IMR-90 (cell line): ENCODE data around the gene FGA. TPM values are rescaled to one million over a fixed set of nuclear protein-coding genes. Genes with fewer than 3 reads are reported as not detected.

Source experiments
- ATAC-seq: fragments of 200-7000 bp; cut with Tn5 transposase; 2 replicates; pipeline ENCODE4 v1.9.1; 2020; ENCODE audit warnings: low read depth, mild to moderate bottlenecking, moderate library complexity
- BruUV-seq: library from RNA; stranded (reverse); fragments of 400-500 nt; replicated peaks from 2 replicates; lab custom pipeline; 2021; lab: Mats Ljungman, UMichigan
- CTCF ChIA-PET: fragments of 300-600 bp; formaldehyde crosslinking; extraction: SDS; loops from one replicate; lab custom pipeline; 2021; ENCODE audit warnings: antibody characterized with exemption; lab: Yijun Ruan, JAX
- POLR2A ChIA-PET: fragments of 300-600 bp; sonication (Branson Sonifier 250); formaldehyde crosslinking; loops from one replicate; lab custom pipeline; 2022; ENCODE audit warnings: antibody characterized with exemption; ENCODE audit not compliant: unreplicated experiment; lab: Charles Lee
- DNase-seq: peaks from one replicate; pipeline ENCODE4 v3.0.0; 2013
- H2AFZ ChIP-seq: replicated peaks from 2 replicates; pipeline ENCODE3; 2013; ENCODE audit warnings: low read length, mild to moderate bottlenecking; ENCODE audit not compliant: poor library complexity
- H2AK5ac ChIP-seq: 2 replicates; pipeline ENCODE4 v1.6.1; 2013; ENCODE audit warnings: low read depth, low read length, inconsistent platforms
- H2AK9ac ChIP-seq: replicated peaks from 2 replicates; pipeline ENCODE3; 2013; ENCODE audit warnings: mild to moderate bottlenecking, low read depth, low read length, moderate library complexity; ENCODE audit not compliant: poor library complexity
- H2BK120ac ChIP-seq: 2 replicates; pipeline ENCODE4 v1.6.1; 2013; ENCODE audit warnings: low read depth, low read length, inconsistent platforms
- H2BK15ac ChIP-seq: 3 replicates; pipeline ENCODE4 v1.6.1; 2013; ENCODE audit warnings: low read depth, low read length, inconsistent platforms
- H2BK20ac ChIP-seq: 2 replicates; pipeline ENCODE4 v1.6.1; 2013; ENCODE audit warnings: low read depth, mild to moderate bottlenecking, inconsistent platforms, low read length, moderate library complexity
- H2BK5ac ChIP-seq: 2 replicates; pipeline ENCODE4 v1.6.1; 2013; ENCODE audit warnings: mild to moderate bottlenecking, low read depth, low read length, inconsistent platforms; ENCODE audit not compliant: poor library complexity, severe bottlenecking
- H3K14ac ChIP-seq: replicated peaks from 2 replicates; pipeline ENCODE4 v1.6.1; 2013; ENCODE audit warnings: low read depth, low read length, inconsistent platforms
- H3K18ac ChIP-seq: 2 replicates; pipeline ENCODE4 v1.6.1; 2013; ENCODE audit warnings: low read depth, low read length, control low read depth
- H3K23ac ChIP-seq: 2 replicates; pipeline ENCODE4 v1.6.1; 2013; ENCODE audit warnings: low read depth, low read length, inconsistent platforms
- H3K27ac ChIP-seq: 2 replicates; pipeline ENCODE4 v1.5.1; 2013; ENCODE audit warnings: mild to moderate bottlenecking, control low read depth, low read length; ENCODE audit not compliant: insufficient read depth
- H3K27me3 ChIP-seq: 2 replicates; pipeline ENCODE4 v1.6.1; 2013; ENCODE audit warnings: low read length; ENCODE audit not compliant: control insufficient read depth, insufficient read depth
- H3K36me3 ChIP-seq: 2 replicates; pipeline ENCODE4 v1.6.1; 2013; ENCODE audit warnings: low read length, mixed read lengths; ENCODE audit not compliant: control insufficient read depth, insufficient read depth
- H3K4ac ChIP-seq: 2 replicates; pipeline ENCODE4 v1.6.1; 2013; ENCODE audit warnings: low read depth, low read length, inconsistent platforms
- H3K4me1 ChIP-seq: 2 replicates; pipeline ENCODE4 v1.6.1; 2013; ENCODE audit warnings: low read length, mixed read lengths; ENCODE audit not compliant: control insufficient read depth, insufficient read depth
- H3K4me2 ChIP-seq: 2 replicates; pipeline ENCODE4 v1.6.1; 2013; ENCODE audit warnings: low read depth, mild to moderate bottlenecking, control low read depth, low read length, moderate library complexity
- H3K4me3 ChIP-seq: 2 replicates; pipeline ENCODE4 v1.5.1; 2013; ENCODE audit warnings: low read depth, mild to moderate bottlenecking, control low read depth, low read length, moderate library complexity; ENCODE audit not compliant: insufficient read depth
- H3K56ac ChIP-seq: 2 replicates; pipeline ENCODE4 v1.6.1; 2013; ENCODE audit warnings: low read length, inconsistent platforms; ENCODE audit not compliant: insufficient read depth; ENCODE audit errors: extremely low read depth
- H3K79me1 ChIP-seq, 2 experiments: 2 replicates each; pipeline ENCODE4 v1.6.1; 2013; ENCODE audit warnings: low read length in 2 of 2, inconsistent platforms in 1 of 2, low read depth in 1 of 2
- H3K9ac ChIP-seq: 2 replicates; pipeline ENCODE4 v1.6.1; 2013; ENCODE audit warnings: low read depth, low read length, control low read depth
- H3K9me1 ChIP-seq: 2 replicates; pipeline ENCODE4 v1.6.1; 2013; ENCODE audit warnings: low read length, inconsistent platforms; ENCODE audit not compliant: insufficient read depth
- H3K9me3 ChIP-seq: 2 replicates; pipeline ENCODE4 v1.6.1; 2013; ENCODE audit warnings: low read length; ENCODE audit not compliant: control insufficient read depth, insufficient read depth
- H4K20me1 ChIP-seq: 2 replicates; pipeline ENCODE4 v1.6.1; 2013; ENCODE audit warnings: low read length, inconsistent platforms; ENCODE audit not compliant: insufficient read depth
- H4K5ac ChIP-seq: 2 replicates; pipeline ENCODE4 v1.6.1; 2013; ENCODE audit warnings: mild to moderate bottlenecking, low read depth, low read length, control low read depth
- H4K8ac ChIP-seq, 2 experiments: 2 replicates each; pipeline ENCODE4 v1.6.1; 2013; ENCODE audit warnings: low read depth in 2 of 2, low read length in 2 of 2, control low read depth in 1 of 2, inconsistent platforms in 1 of 2
- H4K91ac ChIP-seq: 2 replicates; pipeline ENCODE4 v1.6.1; 2013; ENCODE audit warnings: low read depth, low read length, inconsistent platforms; ENCODE audit not compliant: insufficient read depth
- BHLHE40 ChIP-seq: fragments of 150-350 bp; IDR thresholded peaks from 2 replicates; pipeline ENCODE4 v1.6.1; 2016; ENCODE audit warnings: mild to moderate bottlenecking, low read depth, low read length
- CEBPB ChIP-seq: IDR thresholded peaks from 2 replicates; pipeline ENCODE4 v1.6.1; 2012; ENCODE audit warnings: low read depth, low read length, improper control_type of control experiment
- CTCF ChIP-seq: conservative IDR thresholded peaks from 2 replicates; pipeline ENCODE4 v1.5.1; 2012; ENCODE audit warnings: mild to moderate bottlenecking, low read depth, low read length, improper control_type of control experiment
- ELK1 ChIP-seq: fragments of 150-350 bp; IDR thresholded peaks from 2 replicates; pipeline ENCODE4 v1.6.1; 2016; ENCODE audit warnings: low read depth, mild to moderate bottlenecking, low read length, moderate library complexity, borderline replicate concordance
- FOS ChIP-seq: fragments of 150-350 bp; IDR thresholded peaks from 2 replicates; pipeline ENCODE4 v1.6.1; 2016; ENCODE audit warnings: low read depth, low read length
- RAD21 ChIP-seq: IDR thresholded peaks from 2 replicates; pipeline ENCODE4 v1.6.1; 2012; ENCODE audit warnings: low read length, improper control_type of control experiment
- USF2 ChIP-seq: fragments of 150-350 bp; IDR thresholded peaks from 2 replicates; pipeline ENCODE4 v1.6.1; 2017; ENCODE audit warnings: mild to moderate bottlenecking, antibody characterized with exemption, low read length, low read depth
- dilution Hi-C: fragments of 300-500 bp; cut with HindIII; formaldehyde crosslinking; loops from one replicate; pipeline ENCODE4 v1.14.3; 2018; ENCODE audit warnings: low sequenced_read_pairs; ENCODE audit not compliant: unreplicated experiment
- in situ Hi-C: fragments of 300-500 bp; cut with MboI; formaldehyde crosslinking; loops from 3 replicates; pipeline ENCODE4 v1.14.3; 2019; ENCODE audit warnings: low sequenced_read_pairs, inconsistent platforms, mixed read lengths
- intact Hi-C: fragments of 100-400 bp; cut with micrococcal nuclease; formaldehyde crosslinking; loops from 2 replicates; pipeline ENCODE4 v1.10.0; 2022
- polyA plus RNA-seq, 3 experiments: library from polyadenylated mRNA; depleted of rRNA; stranded (reverse); fragments of >200 nt; gene quantifications; 2 replicates each; pipeline ENCODE4 v1.2.3, GENCODE V29; 2012; ENCODE audit warnings: low replicate concordance in 1 of 3
- total RNA-seq: library from RNA; depleted of rRNA; stranded (reverse); fragments of >200 nt; gene quantifications from 2 replicates; pipeline ENCODE4 v1.2.3, GENCODE V29; 2012

FGA gene
- total and polyA plus RNA-seq, 2 of the 4 experiments (the other 2 are of a cell fraction) = not detected

- no peak overlapping the region for H3K4ac ChIP-seq
- no peak overlapping the region for H2BK15ac ChIP-seq
- no peaks in the 10 kb centered on the region for H3K27me3 ChIP-seq
- no peak overlapping the region for H2BK120ac ChIP-seq
- no peak overlapping the region for H2BK20ac ChIP-seq
- no peak overlapping the region for H2AK5ac ChIP-seq
- no peak overlapping the region for H3K4me3 ChIP-seq
- no peak for ATAC-seq
- H4K91ac ChIP-seq = no peak overlapping the region
- ChIA-PET CTCF (no interaction called here), POLR2A (no interaction called here)
- in situ Hi-C loops = no loop called here
- H3K23ac ChIP-seq = no peak overlapping the region
- H3K9me1 ChIP-seq = no peaks in the 10 kb centered on the region
- no peaks in the 10 kb centered on the region for H3K36me3 ChIP-seq
- H3K18ac ChIP-seq = no peak overlapping the region
- no TSS peak for BruUV-seq
- H3K4me2 ChIP-seq = no peak overlapping the region
- TF ChIP-seq CTCF (no peak), RAD21 (no peak), USF2 (no peak), CEBPB (no peak), FOS (no peak), BHLHE40 (no peak), ELK1 (no peak)
- H3K27ac ChIP-seq = no peak overlapping the region
- no peaks in the 10 kb centered on the region for H3K4me1 ChIP-seq
- no peak overlapping the region for H3K9ac ChIP-seq
- intact Hi-C loops = no loop called here
- H3K9me3 ChIP-seq = no peaks in the 10 kb centered on the region
- no peak overlapping the region for H2AK9ac ChIP-seq
- no peak overlapping the region for H4K5ac ChIP-seq
- H2AFZ ChIP-seq = no peak overlapping the region
- no peak overlapping the region for H2BK5ac ChIP-seq
- H3K56ac ChIP-seq = no peak overlapping the region
- no peaks in the 10 kb centered on the region for H3K79me1 ChIP-seq
- H4K8ac ChIP-seq = no peak overlapping the region
- H4K20me1 ChIP-seq = no peaks in the 10 kb centered on the region
- H3K14ac ChIP-seq = no peak overlapping the region
- no peak for DNase-seq
- dilution Hi-C loops = no loop called here
Observed at GRCh38 chr4:154583677-154584076, 6.9 kb downstream of the FGA start.
